GM12875 (cell line): ENCODE results near the gene PRM2.

Experiments
- H3K4me3 ChIP-seq: one replicate; pipeline ENCODE4 v1.5.1; 2011; ENCODE audit warnings: low read depth, low read length, control low read depth
- CTCF ChIP-seq: IDR thresholded peaks from 2 replicates; pipeline ENCODE4 v1.5.1; 2011; ENCODE audit warnings: low read depth, mild to moderate bottlenecking, control low read depth, inconsistent platforms, low read length, moderate library complexity, borderline replicate concordance; ENCODE audit not compliant: insufficient read depth

Gene PRM2

GRCh38 chr16:11276143-11276895 lies at the start of gene PRM2:
Gene PRM2 (minus strand): TSS chr16:11276480. CDS start chr16:11276370, 110 bp downstream.
- no peak within 1 kb of the TSS for H3K4me3 ChIP-seq
- TF ChIP-seq CTCF: no peak

- H3K4me3 ChIP-seq: no peak overlapping the region
- no peak for TF ChIP-seq CTCF
These were observed 49.3 kb upstream of the PRM2 start for GRCh38 chr16:11325404-11326083.

- no peak overlapping the region for H3K4me3 ChIP-seq
- TF ChIP-seq CTCF: no peak
These were observed 47.5 kb upstream of the PRM2 start for GRCh38 chr16:11323551-11324336.

GRCh38 chr16:11322823-11323222 lies 46.5 kb upstream of the PRM2 start:
- no peak for TF ChIP-seq CTCF
- H3K4me3 ChIP-seq: no peak overlapping the region

- no peak overlapping the region for H3K4me3 ChIP-seq
- no peak for TF ChIP-seq CTCF
These were observed 45.4 kb upstream of the PRM2 start for GRCh38 chr16:11321662-11322061.

GRCh38 chr16:11320170-11320569 lies 43.9 kb upstream of the PRM2 start:
- no peak for TF ChIP-seq CTCF
- no peak overlapping the region for H3K4me3 ChIP-seq
